ENCODE data around the gene DNAJA4. TPM values are rescaled to one million over a fixed set of nuclear protein-coding genes. Genes with fewer than 3 reads are reported as not detected.

The DNAJA4 gene
- total and polyA plus RNA-seq, 2 donors = 18.5 to 23.4 TPM

GRCh38 chr15:78251136-78251535 is 13.2 kb upstream of the DNAJA4 start:
- WGBS = 78% methylated on average over 9 of the region's 9 CpGs
- no peaks in the 10 kb centered on the region for H3K36me3 ChIP-seq (ENCODE audit: insufficient read depth)
- no peak overlapping the region for H3K4me3 ChIP-seq (ENCODE audit: low read depth, low read length)
- DNase-seq (ENCODE audit: extremely low spot score) = no peak
- no peak overlapping the region for H3K27ac ChIP-seq (ENCODE audit: low read depth)
- H3K4me1 ChIP-seq (ENCODE audit: insufficient read depth) = no peaks in the 10 kb centered on the region

DNA sequence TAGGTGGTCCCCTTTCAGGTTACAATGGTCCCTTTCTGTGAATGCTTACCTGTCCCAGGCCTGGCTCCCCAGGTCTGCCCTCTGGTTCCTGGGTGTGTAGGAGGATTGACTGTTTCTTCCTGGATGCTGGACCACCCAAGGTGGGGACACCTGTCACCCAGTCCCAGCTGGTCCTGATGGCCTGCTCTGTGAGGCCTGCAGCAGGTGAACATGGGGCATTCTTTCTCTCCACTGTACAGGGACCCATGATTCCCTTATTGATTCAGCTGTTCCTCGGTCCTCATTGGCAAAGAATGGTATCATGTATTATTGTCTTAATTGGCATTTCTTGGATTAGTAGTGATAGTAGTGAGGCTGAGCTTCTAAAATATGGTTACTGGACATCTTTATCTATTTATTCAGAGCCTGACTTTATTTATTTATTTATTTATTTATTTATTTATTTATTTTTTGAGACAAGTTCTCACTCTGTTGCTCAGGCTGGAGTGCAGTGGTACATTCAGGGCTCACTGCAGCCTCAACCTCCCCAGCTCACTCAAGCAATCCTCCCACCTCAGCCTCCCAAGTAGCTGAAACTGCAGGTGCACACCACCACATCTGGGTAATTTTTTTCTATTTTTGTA is 8.8 kb upstream of the DNAJA4 start:
- H3K4me3 ChIP-seq (ENCODE audit: low read depth, low read length) = no peak overlapping the region
- no peak for DNase-seq (ENCODE audit: extremely low spot score)
- no peak overlapping the region for H3K27ac ChIP-seq (ENCODE audit: low read depth)
- 88% methylated on average over 1 of the region's 1 CpG for WGBS
- H3K36me3 ChIP-seq (ENCODE audit: insufficient read depth) = no peaks in the 10 kb centered on the region
- no peaks in the 10 kb centered on the region for H3K4me1 ChIP-seq (ENCODE audit: insufficient read depth)

DNA sequence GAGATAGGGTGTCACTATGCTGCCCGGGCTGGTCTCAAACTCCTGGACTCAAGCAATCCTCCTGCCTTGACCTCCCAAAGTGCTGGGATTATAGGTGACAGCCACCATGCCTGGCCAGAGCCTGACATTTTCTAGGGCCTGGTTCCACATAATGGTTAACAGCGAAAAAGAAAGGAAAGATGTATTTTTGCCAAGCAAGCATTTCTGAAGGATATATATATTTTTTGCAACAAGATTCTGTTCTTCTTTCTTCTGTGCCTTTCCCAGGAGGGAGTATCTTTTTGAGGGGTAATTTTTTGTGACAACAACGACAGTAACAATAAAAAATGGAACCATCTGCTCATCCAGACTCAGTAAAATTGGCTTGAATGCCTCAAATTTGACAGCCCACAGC is 8.3 kb upstream of the DNAJA4 start:
- no peak overlapping the region for H3K27ac ChIP-seq (ENCODE audit: low read depth)

DNA sequence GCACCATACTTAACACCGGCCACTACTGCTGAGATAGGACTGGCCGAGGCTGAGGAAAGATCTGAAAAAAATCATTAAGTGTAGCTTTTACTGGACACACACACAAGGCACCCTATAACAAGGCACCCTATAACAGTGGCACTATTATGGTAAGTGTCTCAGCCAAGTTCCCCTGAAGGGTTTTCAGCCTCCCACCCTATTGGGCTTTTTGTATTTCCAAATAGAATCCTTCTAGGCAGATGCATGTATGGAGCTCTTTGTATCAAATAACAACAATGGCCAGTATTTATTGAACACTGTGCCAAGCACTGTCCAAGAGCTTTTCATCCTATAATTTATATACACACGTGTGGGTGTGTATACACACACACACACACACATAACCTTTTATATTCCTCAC is 6.7 kb upstream of the DNAJA4 start:
- H3K27ac ChIP-seq (ENCODE audit: low read depth) = no peak overlapping the region
- no peaks in the 10 kb centered on the region for H3K36me3 ChIP-seq (ENCODE audit: insufficient read depth)
- WGBS = 77% methylated on average over 3 of the region's 3 CpGs
- no peaks in the 10 kb centered on the region for H3K4me1 ChIP-seq (ENCODE audit: insufficient read depth)
- DNase-seq (ENCODE audit: extremely low spot score) = no peak
- H3K4me3 ChIP-seq (ENCODE audit: low read depth, low read length) = no peak overlapping the region

More for the DNA sequence above, 8.3 kb upstream of the DNAJA4 start:
- no peaks in the 10 kb centered on the region for H3K4me1 ChIP-seq (ENCODE audit: insufficient read depth)
- WGBS = 86% methylated on average over 3 of the region's 3 CpGs
- H3K4me3 ChIP-seq (ENCODE audit: low read depth, low read length) = no peak overlapping the region
- DNase-seq (ENCODE audit: extremely low spot score) = no peak
- no peaks in the 10 kb centered on the region for H3K36me3 ChIP-seq (ENCODE audit: insufficient read depth)

GRCh38 chr15:78259232-78259631 is 5.1 kb upstream of the DNAJA4 start:
- DNase-seq (ENCODE audit: extremely low spot score) = no peak
- Histone ChIP-seq H3K4me1 (ENCODE audit: insufficient read depth) (peaks cover 2% of the 10 kb centered on the region), H3K36me3 (ENCODE audit: insufficient read depth) (no peaks in the 10 kb centered on the region), H3K4me3 (ENCODE audit: low read depth, low read length) (no peak overlapping the region), H3K27ac (ENCODE audit: low read depth) (no peak overlapping the region)
- WGBS = 80% methylated on average over 3 of the region's 3 CpGs

GRCh38 chr15:78260489-78260888 is 3.9 kb upstream of the DNAJA4 start:
- H3K4me1 ChIP-seq (ENCODE audit: insufficient read depth) = peaks cover 2% of the 10 kb centered on the region
- no peak for DNase-seq (ENCODE audit: extremely low spot score)

DNA sequence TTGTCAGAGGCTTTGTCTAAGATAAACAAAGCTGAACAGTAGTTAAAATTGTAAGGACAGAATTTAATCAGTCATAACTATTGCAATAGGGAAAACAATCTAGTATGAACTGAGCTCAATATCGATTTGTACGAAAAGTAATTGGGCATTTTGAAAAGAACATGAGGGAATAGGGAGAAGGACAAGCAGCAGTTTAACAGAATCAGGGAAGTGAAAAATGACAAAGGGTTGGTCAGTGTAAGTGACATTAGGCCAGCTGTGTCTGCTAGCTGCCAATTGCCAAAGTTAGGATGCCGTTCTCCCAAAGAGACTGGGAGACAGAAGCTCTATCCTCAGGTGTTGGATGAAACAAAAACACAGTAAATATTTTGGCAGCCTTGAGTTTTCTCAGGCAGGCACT is 3.3 kb upstream of the DNAJA4 start:
- WGBS = 73% methylated on average over 3 of the region's 3 CpGs
- no peak overlapping the region for H3K27ac ChIP-seq (ENCODE audit: low read depth)
- no peak for DNase-seq (ENCODE audit: extremely low spot score)
- H3K4me1 ChIP-seq (ENCODE audit: insufficient read depth) = peaks cover 2% of the 10 kb centered on the region
- no peak overlapping the region for H3K4me3 ChIP-seq (ENCODE audit: low read depth, low read length)
- no peaks in the 10 kb centered on the region for H3K36me3 ChIP-seq (ENCODE audit: insufficient read depth)

More at GRCh38 chr15:78260489-78260888, 3.9 kb upstream of the DNAJA4 start:
- no peak overlapping the region for H3K27ac ChIP-seq (ENCODE audit: low read depth)
- H3K36me3 ChIP-seq (ENCODE audit: insufficient read depth) = no peaks in the 10 kb centered on the region
- no peak overlapping the region for H3K4me3 ChIP-seq (ENCODE audit: low read depth, low read length)
- 52% methylated on average over 2 of the region's 2 CpGs for WGBS

DNA sequence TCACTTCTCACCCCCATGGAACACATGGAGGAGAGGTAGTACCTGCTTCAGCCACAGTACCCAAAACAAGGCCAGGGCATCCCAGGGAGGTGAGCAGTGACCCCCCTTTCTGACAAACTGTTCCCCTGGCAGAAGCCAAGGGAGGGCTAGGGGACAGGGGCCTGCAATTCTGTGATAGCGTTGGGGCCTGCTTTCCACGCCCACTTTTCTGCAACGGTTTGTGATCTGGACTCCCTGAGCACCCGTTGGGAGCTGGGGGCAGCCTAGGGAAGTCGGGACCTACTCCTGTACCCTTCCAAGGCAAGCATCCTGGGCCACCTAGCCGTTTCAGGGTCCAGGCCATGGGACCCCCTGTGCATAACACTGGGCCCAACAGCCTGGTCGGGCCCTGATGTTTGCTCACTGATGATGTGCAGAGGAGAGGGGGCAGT is 996 bp upstream of the DNAJA4 start:
- H3K27ac ChIP-seq (ENCODE audit: low read depth) = no peak overlapping the region
- no peak for DNase-seq (ENCODE audit: extremely low spot score)
- H3K4me1 ChIP-seq (ENCODE audit: insufficient read depth) = peaks cover 6% of the 10 kb centered on the region
- WGBS = 92% methylated on average over 7 of the region's 7 CpGs
- H3K36me3 ChIP-seq (ENCODE audit: insufficient read depth) = no peaks in the 10 kb centered on the region
- H3K4me3 ChIP-seq (ENCODE audit: low read depth, low read length) = no peak overlapping the region

DNA sequence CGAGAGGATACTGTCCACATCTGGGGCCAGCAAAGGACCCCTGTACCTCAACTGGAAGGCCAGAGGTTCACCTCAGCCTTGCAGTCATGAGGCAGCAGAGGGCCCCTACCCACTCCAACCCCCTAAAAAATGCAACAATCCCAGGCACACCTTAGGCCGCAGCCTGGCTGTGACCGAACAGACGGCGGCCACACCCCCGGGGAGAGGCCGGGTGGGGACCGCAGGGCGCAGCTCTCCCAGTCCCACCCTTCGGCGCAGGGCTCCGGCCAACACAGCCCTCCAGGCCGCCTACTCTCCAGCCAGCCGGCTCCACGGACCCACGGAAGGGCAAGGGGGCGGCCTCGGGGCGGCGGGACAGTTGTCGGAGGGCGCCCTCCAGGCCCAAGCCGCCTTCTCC is 457 bp upstream of the DNAJA4 start:
- 81% methylated on average over 23 of the region's 23 CpGs for WGBS
- Histone ChIP-seq H3K4me3 (ENCODE audit: low read depth, low read length) (peak overlapping the region; percentile 64), H3K27ac (ENCODE audit: low read depth) (peak overlapping the region; percentile 84), H3K36me3 (ENCODE audit: insufficient read depth) (no peaks in the 10 kb centered on the region), H3K4me1 (ENCODE audit: insufficient read depth) (peaks cover 6% of the 10 kb centered on the region)
- DNase-seq (ENCODE audit: extremely low spot score) = no peak

DNA sequence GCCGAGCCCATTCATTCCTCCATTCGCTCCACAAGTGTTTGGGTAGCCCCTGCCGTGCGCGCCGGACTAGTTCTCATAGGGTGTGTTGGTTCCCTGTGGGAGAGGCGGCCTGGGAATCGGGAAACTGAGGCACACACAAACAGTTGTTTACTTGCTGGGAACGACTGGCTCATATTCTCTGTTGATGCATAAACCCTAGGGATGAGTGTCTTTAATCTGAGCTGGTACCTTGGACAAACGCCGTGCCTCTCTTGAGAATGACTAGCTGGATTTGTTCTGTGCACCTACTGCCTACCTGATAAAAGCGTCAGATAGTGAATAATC is 737 bp downstream of the DNAJA4 start:
- Histone ChIP-seq H3K36me3 (ENCODE audit: insufficient read depth) (no peaks in the 10 kb centered on the region), H3K4me3 (ENCODE audit: low read depth, low read length) (peak overlapping the region; percentile 64), H3K27ac (ENCODE audit: low read depth) (peak overlapping the region; percentile 84), H3K4me1 (ENCODE audit: insufficient read depth) (peaks cover 6% of the 10 kb centered on the region)
- 43% methylated on average over 12 of the region's 12 CpGs for WGBS
- DNase-seq (ENCODE audit: extremely low spot score) = no peak

DNA sequence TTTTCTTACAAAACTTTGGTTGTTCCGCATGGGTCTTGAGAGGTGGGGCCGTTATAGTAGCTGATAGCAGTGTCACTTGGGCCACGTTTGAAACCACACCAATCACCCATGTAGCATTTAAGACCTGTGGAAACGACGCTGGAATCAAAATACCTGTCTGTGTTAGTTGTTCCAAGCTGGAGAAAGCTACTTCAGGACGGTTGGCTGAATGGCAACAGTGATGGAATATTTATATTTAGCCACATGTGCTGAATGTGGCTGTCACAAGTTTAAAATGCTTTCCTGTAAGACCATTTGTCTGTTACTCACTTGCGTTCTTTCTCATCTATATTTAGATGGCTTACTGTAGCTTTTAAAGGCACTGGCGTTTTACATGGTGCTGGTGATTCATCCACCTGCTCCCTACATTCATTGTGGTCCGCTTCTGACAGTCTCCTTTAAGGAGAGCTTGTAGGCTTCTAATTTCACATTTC is 1.4 kb downstream of the DNAJA4 start:
- Histone ChIP-seq H3K36me3 (ENCODE audit: insufficient read depth) (no peaks in the 10 kb centered on the region), H3K4me1 (ENCODE audit: insufficient read depth) (peaks cover 6% of the 10 kb centered on the region), H3K27ac (ENCODE audit: low read depth) (peak overlapping the region; percentile 58), H3K4me3 (ENCODE audit: low read depth, low read length) (peak overlapping the region; percentile 64)
- 60% methylated on average over 9 of the region's 9 CpGs for WGBS
- DNase-seq (ENCODE audit: extremely low spot score) = no peak

GRCh38 chr15:78266229-78266628 is 1.9 kb downstream of the DNAJA4 start:
- Histone ChIP-seq H3K27ac (ENCODE audit: low read depth) (no peak overlapping the region), H3K4me3 (ENCODE audit: low read depth, low read length) (no peak overlapping the region), H3K4me1 (ENCODE audit: insufficient read depth) (peaks cover 6% of the 10 kb centered on the region), H3K36me3 (ENCODE audit: insufficient read depth) (no peaks in the 10 kb centered on the region)
- DNase-seq (ENCODE audit: extremely low spot score) = peak; percentile 28

DNA sequence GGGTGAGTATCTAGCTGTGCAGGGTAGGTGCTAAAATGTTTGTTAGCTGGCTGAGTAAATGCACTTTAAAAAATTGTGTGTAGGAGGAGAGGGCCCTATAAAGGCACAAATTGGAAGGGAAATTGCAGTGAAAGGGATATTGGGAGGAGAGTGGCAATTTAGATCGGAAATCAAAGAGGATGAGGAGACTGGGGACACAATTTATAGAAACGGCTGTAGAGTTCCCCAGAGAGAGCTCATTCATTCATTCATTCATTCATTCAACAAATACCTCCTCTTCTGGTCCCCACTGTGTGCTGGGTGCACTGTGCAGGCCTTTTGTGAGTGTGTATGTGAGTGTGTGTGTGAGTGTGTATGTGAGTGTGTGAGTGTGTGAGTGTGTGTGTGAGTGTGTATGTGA is 2.4 kb downstream of the DNAJA4 start:
- 73% methylated on average over 2 of the region's 2 CpGs for WGBS
- H3K4me1 ChIP-seq (ENCODE audit: insufficient read depth) = peaks cover 6% of the 10 kb centered on the region
- no peak overlapping the region for H3K4me3 ChIP-seq (ENCODE audit: low read depth, low read length)
- DNase-seq (ENCODE audit: extremely low spot score) = no peak
- no peaks in the 10 kb centered on the region for H3K36me3 ChIP-seq (ENCODE audit: insufficient read depth)
- H3K27ac ChIP-seq (ENCODE audit: low read depth) = no peak overlapping the region

GRCh38 chr15:78272316-78272715 is 8.0 kb downstream of the DNAJA4 start:
- Histone ChIP-seq H3K36me3 (ENCODE audit: insufficient read depth) (no peaks in the 10 kb centered on the region), H3K4me1 (ENCODE audit: insufficient read depth) (peaks cover 4% of the 10 kb centered on the region), H3K27ac (ENCODE audit: low read depth) (no peak overlapping the region), H3K4me3 (ENCODE audit: low read depth, low read length) (no peak overlapping the region)
- DNase-seq (ENCODE audit: extremely low spot score) = no peak
- WGBS = 76% methylated on average over 2 of the region's 2 CpGs

DNA sequence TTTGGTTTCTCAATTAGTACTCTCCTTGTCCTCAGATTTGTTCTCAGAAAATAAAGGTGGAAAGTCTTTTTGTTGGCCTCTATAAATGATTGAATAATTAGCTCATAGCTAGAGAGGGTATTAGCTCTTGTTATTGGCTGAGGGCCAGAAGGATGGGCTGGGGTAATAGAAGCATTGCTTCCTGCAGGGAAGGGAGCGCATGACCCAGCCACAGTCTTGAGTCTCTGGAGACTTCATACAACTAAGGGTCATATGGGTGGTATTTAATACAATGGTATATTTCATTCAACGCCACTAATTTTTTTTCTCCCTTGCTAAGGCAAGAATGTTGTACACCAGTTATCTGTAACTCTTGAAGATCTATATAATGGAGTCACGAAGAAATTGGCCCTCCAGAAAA is 8.4 kb downstream of the DNAJA4 start:
- H3K36me3 ChIP-seq (ENCODE audit: insufficient read depth) = no peaks in the 10 kb centered on the region
- H3K4me1 ChIP-seq (ENCODE audit: insufficient read depth) = peaks cover 3% of the 10 kb centered on the region
- H3K4me3 ChIP-seq (ENCODE audit: low read depth, low read length) = no peak overlapping the region
- no peak overlapping the region for H3K27ac ChIP-seq (ENCODE audit: low read depth)
- no peak for DNase-seq (ENCODE audit: extremely low spot score)
- WGBS = 93% methylated on average over 3 of the region's 3 CpGs

Data from urinary bladder (tissue), 4 donors.